Chondrocyte (in vitro differentiated cells): ENCODE results near the gene ITPK1. TPM values are rescaled to one million over a fixed set of nuclear protein-coding genes. Genes with fewer than 3 reads are reported as not detected.

ENCODE experiments used
- DNase-seq: peaks from one replicate; pipeline ENCODE4 v3.0.0; 2021; ENCODE audit warnings: mixed read lengths, low spot score
- H3K27ac Mint-ChIP-seq: one replicate; pipeline ENCODE4 v1.8.0; 2021; ENCODE audit warnings: mild to moderate bottlenecking, moderate library complexity, mixed read lengths; ENCODE audit not compliant: unreplicated experiment
- H3K27me3 Mint-ChIP-seq: 2 replicates; pipeline ENCODE4 v1.8.0; 2021; ENCODE audit warnings: low read depth, mixed read lengths
- H3K36me3 Mint-ChIP-seq: 2 replicates; pipeline ENCODE4 v1.8.0; 2021; ENCODE audit warnings: low read depth, mixed read lengths
- H3K4me1 Mint-ChIP-seq: 2 replicates; pipeline ENCODE4 v1.8.0; 2021; ENCODE audit warnings: low read depth, mild to moderate bottlenecking, mixed read lengths
- H3K4me3 Mint-ChIP-seq: one replicate; pipeline ENCODE4 v1.8.0; 2021; ENCODE audit warnings: mild to moderate bottlenecking, moderate library complexity, mixed read lengths; ENCODE audit not compliant: unreplicated experiment
- H3K9me3 Mint-ChIP-seq: 2 replicates; pipeline ENCODE4 v1.8.0; 2021; ENCODE audit warnings: low read depth, mixed read lengths
- CTCF ChIP-seq: fragments of 200-600 bp; sonication (generic); IDR thresholded peaks from 2 replicates; pipeline ENCODE4 v1.5.0; 2021; ENCODE audit warnings: antibody characterized with exemption, mild to moderate bottlenecking, moderate library complexity
- total RNA-seq: library from RNA; stranded (reverse); gene quantifications from 3 replicates; pipeline ENCODE4 v1.2.1, GENCODE V29; 2021

ITPK1 gene
- total RNA-seq, 1 donor from 2014 or later = 27.7 TPM

DNA sequence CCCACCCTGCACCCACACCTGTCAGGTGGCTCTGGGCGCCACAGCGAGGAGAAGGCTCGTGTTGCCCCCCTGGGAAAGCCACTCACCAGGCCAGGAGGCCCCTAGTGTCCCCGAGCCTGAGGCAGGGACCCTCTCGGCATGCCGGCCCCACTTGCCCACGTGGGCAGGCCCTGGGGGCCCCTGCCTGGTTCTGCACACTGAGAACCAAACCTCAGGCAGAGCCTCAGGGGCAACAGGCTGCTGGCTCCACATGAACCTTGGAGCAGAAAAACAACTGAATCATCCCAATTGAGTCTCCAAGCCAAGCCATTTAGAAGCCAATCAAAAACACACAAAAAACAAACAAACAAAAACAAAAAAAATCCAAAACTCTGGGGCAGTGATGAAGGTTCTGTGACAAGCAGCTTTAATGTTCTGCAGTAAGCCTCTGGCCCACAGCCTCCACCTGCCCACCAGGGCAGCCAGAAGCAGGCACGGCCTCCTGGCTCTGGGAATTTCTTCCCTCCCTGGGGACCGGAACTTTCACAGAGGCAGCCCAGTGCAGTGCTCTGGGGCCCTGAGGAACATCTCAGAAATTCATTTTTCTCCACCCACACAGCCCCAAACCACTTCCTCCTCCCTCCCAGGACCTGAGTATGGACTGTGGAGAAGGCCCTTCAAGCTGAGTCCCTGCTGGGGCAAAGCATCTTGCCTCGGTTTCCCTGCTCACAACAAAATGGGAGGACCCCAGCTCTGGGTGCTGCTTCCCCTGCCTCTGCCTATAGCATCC lies 102.6 kb downstream of the ITPK1 start:
- Mint-ChIP-seq H3K4me3 (no peak overlapping the region), H3K27me3 (peaks cover 1% of the 10 kb centered on the region), H3K36me3 (peaks cover 5% of the 10 kb centered on the region), H3K9me3 (no peaks in the 10 kb centered on the region), H3K4me1 (peaks cover 30% of the 10 kb centered on the region), H3K27ac (peak overlapping the region; percentile 49)
- DNase-seq = no peak
- no peak for TF ChIP-seq CTCF

DNA sequence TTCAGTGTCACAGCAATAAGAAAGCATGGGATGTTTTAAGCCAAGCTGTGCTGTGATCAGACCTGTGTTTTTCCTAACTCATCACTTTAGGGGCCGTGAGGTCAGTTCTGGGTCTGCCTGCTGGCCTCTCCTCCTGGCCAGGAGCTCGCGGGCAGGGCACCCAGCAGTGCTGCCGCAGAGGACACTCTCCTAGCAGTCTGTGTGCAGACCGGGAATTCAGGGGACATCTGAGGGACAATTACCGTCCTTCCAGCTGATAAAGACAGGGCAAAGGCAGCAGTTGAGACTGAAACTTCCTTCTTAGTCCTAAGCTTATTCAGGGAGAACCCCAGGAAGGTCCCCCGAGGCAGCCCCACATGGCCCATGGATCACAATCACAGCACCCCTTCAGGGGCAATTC lies 103.2 kb downstream of the ITPK1 start:
- peaks cover 1% of the 10 kb centered on the region for H3K27me3 Mint-ChIP-seq
- H3K36me3 Mint-ChIP-seq = peaks cover 5% of the 10 kb centered on the region
- peaks cover 37% of the 10 kb centered on the region for H3K4me1 Mint-ChIP-seq
- DNase-seq = no peak
- H3K9me3 Mint-ChIP-seq = no peaks in the 10 kb centered on the region
- H3K27ac Mint-ChIP-seq = no peak overlapping the region
- H3K4me3 Mint-ChIP-seq = no peak overlapping the region
- TF ChIP-seq CTCF = no peak

- Mint-ChIP-seq H3K36me3 (peaks cover 5% of the 10 kb centered on the region), H3K9me3 (no peaks in the 10 kb centered on the region), H3K4me1 (peaks cover 41% of the 10 kb centered on the region), H3K27ac (no peak overlapping the region), H3K4me3 (no peak overlapping the region), H3K27me3 (peaks cover 1% of the 10 kb centered on the region)
- TF ChIP-seq CTCF = no peak
- no peak for DNase-seq
Observed at GRCh38 chr14:93011650-93012325, 103.9 kb downstream of the ITPK1 start.

GRCh38 chr14:93011141-93011529 lies 104.6 kb downstream of the ITPK1 start:
- Mint-ChIP-seq H3K27me3 (peaks cover 1% of the 10 kb centered on the region), H3K9me3 (no peaks in the 10 kb centered on the region), H3K4me1 (peaks cover 47% of the 10 kb centered on the region), H3K27ac (no peak overlapping the region), H3K36me3 (peaks cover 5% of the 10 kb centered on the region), H3K4me3 (no peak overlapping the region)
- TF ChIP-seq CTCF = no peak
- DNase-seq = no peak

DNA sequence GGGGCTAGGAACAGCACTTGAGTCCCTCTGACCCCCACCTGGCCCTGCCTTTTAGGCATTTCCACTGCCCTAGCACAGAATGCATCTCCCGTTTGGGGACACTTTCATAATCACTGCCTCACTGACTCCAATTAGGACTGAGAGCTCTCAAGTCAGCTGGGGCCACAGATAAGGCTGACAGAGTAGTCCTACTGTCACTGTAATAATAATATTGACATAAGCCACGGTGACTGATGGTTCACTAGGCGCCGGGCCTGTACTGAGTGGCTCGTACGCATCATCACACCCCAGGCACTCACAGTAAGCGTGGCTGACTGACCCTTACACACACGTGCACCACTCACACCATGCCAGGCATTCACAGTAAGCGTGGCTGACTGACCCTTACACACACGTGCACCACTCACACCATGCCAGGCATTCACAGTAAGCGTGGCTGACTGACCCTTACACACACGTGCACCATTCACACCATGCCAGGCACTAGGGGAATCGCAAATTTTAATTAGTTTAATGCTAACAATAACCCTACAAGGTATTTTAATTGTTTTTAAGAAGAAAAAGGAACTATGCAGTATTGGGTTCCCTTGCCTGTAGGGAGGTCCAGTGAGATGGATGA lies 105.1 kb downstream of the ITPK1 start:
- Mint-ChIP-seq H3K27ac (no peak overlapping the region), H3K4me1 (peaks cover 50% of the 10 kb centered on the region), H3K9me3 (no peaks in the 10 kb centered on the region), H3K27me3 (peaks cover 1% of the 10 kb centered on the region), H3K36me3 (peaks cover 5% of the 10 kb centered on the region), H3K4me3 (no peak overlapping the region)
- DNase-seq = no peak
- TF ChIP-seq CTCF = no peak
